Measurements from ENCODE around the gene PLXNA2. TPM values are rescaled to one million over a fixed set of nuclear protein-coding genes. Genes with fewer than 3 reads are reported as not detected.

PLXNA2 gene
- polyA plus RNA-seq, 1 of the 3 experiments (the other 2 are of a cell fraction): 8.5 TPM

- no peaks in the 10 kb centered on the region for H4K20me1 ChIP-seq (ENCODE audit: insufficient read depth)
- peak overlapping the region in 1 of 2 experiments; percentile 6; a peak in 1 of 4 replicates for H3K27ac ChIP-seq (ENCODE audit: low read depth in 2 of 2, low read length in 1 of 2)
- peak overlapping the region; percentile 52; the same call in 1 of the 2 replicates for H3K4me2 ChIP-seq
- H3K27me3 ChIP-seq (ENCODE audit: insufficient read depth): no peaks in the 10 kb centered on the region
- peaks cover 4 to 8% of the 10 kb centered on the region in 2 experiments for H3K36me3 ChIP-seq (replicated peaks in 1 of 2; ENCODE audit: control insufficient read depth in 1 of 2, insufficient read depth in 2 of 2, low read length in 1 of 2)
- no peak overlapping the region for H3K9ac ChIP-seq
- TF ChIP-seq TCF12 (IDR thresholded peaks at IDR 0.05) (no peak), RXRA (IDR thresholded peaks at IDR 0.05; ENCODE audit: borderline replicate concordance, low read depth) (no peak), MAX (IDR thresholded peaks at IDR 0.05; ENCODE audit: low read depth) (no peak), GATA2 (CRISPR knock-in tag; IDR thresholded peaks at IDR 0.05) (no peak)
- H3K4me3 ChIP-seq (ENCODE audit: low read depth in 2 of 2, low read length in 1 of 2): no peak overlapping the region
- ChIA-PET CTCF (interaction anchor here (0.9 to 3.5 kb wide), 6 partner anchors 9 to 71 kb away, joined by 3 to 15 read pairs (median 4); partner anchors contain the start of gene PLXNA2), POLR2A (no interaction called here)
- no peak overlapping the region for H2AFZ ChIP-seq (ENCODE audit: low read depth)
- 91% methylated on average over 6 of the region's 6 CpGs for WGBS (ENCODE audit: low lambda C conversion rate)
- DNase-seq: no peak
- peaks cover 35 to 48% of the 10 kb centered on the region in 2 experiments for H3K4me1 ChIP-seq (ENCODE audit: control insufficient read depth in 1 of 2, insufficient read depth in 2 of 2, low read depth in 1 of 2, low read length in 1 of 2)
- H3K79me2 ChIP-seq (ENCODE audit: insufficient read depth): peaks cover 70% of the 10 kb centered on the region
- no peaks in the 10 kb centered on the region for H3K9me3 ChIP-seq
- no peaks in the 10 kb centered on the region for H3K9me2 ChIP-seq
- peaks cover 10% of the 10 kb centered on the region for H3F3A ChIP-seq (replicated peaks; ENCODE audit: insufficient read depth)
Observed at GRCh38 chr1:208173749-208174148, 70.4 kb downstream of the PLXNA2 start.

- Histone ChIP-seq H3K27me3 (ENCODE audit: insufficient read depth) (no peaks in the 10 kb centered on the region), H4K20me1 (ENCODE audit: insufficient read depth) (no peaks in the 10 kb centered on the region), H3K36me3 (replicated peaks in 1 of 2; ENCODE audit: control insufficient read depth in 1 of 2, insufficient read depth in 2 of 2, low read length in 1 of 2) (peaks cover 4 to 11% of the 10 kb centered on the region in 2 experiments), H3K4me1 (ENCODE audit: control insufficient read depth in 1 of 2, insufficient read depth in 2 of 2, low read depth in 1 of 2, low read length in 1 of 2) (peaks cover 24 to 46% of the 10 kb centered on the region in 2 experiments), H2AFZ (ENCODE audit: low read depth) (no peak overlapping the region), H3F3A (replicated peaks; ENCODE audit: insufficient read depth) (peaks cover 4% of the 10 kb centered on the region), H3K4me2 (no peak overlapping the region), H3K9me3 (no peaks in the 10 kb centered on the region), H3K4me3 (ENCODE audit: low read depth in 2 of 2, low read length in 1 of 2) (no peak overlapping the region), H3K27ac (ENCODE audit: low read depth in 2 of 2, low read length in 1 of 2) (no peak overlapping the region), H3K9ac (no peak overlapping the region), H3K9me2 (no peaks in the 10 kb centered on the region), H3K79me2 (ENCODE audit: insufficient read depth) (peaks cover 70% of the 10 kb centered on the region)
- no peak for DNase-seq
- ChIA-PET POLR2A (interaction anchor here (0.6 to 1.4 kb wide), 2 partner anchors 22 to 278 kb away, joined by 3 read pairs; no protein-coding TSS in a partner anchor), CTCF (interaction anchor here (0.6 to 3.5 kb wide), 8 partner anchors 10 to 151 kb away, joined by 3 to 15 read pairs (median 3); no protein-coding TSS in a partner anchor)
- WGBS (ENCODE audit: low lambda C conversion rate): 81% methylated on average over 6 of the region's 6 CpGs
- TF ChIP-seq MAX (IDR thresholded peaks at IDR 0.05; ENCODE audit: low read depth): no peak
- no peak for TF ChIP-seq EZH2phosphoT487 (IDR thresholded peaks at IDR 0.05; ENCODE audit: borderline replicate concordance, low read depth)
- no peak for TF ChIP-seq YY1 (IDR thresholded peaks at IDR 0.05; ENCODE audit: low read depth)
- TF ChIP-seq GABPA (IDR thresholded peaks at IDR 0.05; ENCODE audit: low read depth): no peak
- no peak for TF ChIP-seq SMC3 (IDR thresholded peaks at IDR 0.05; ENCODE audit: low read depth, low read length)
- no peak for TF ChIP-seq FOXJ3 (CRISPR knock-in tag; IDR thresholded peaks at IDR 0.05)
- no peak for TF ChIP-seq ZBTB33 (IDR thresholded peaks at IDR 0.05; ENCODE audit: borderline replicate concordance, low read depth)
- no peak for TF ChIP-seq GATA2 (CRISPR knock-in tag; IDR thresholded peaks at IDR 0.05)
- TF ChIP-seq REST (IDR thresholded peaks at IDR 0.05; ENCODE audit: low read depth, low read length): no peak
- no peak for TF ChIP-seq RAD21 (IDR thresholded peaks at IDR 0.05; ENCODE audit: low read length)
- no peak for TF ChIP-seq USF1 (IDR thresholded peaks at IDR 0.05; ENCODE audit: borderline replicate concordance, low read depth)
- TF ChIP-seq TCF12 (IDR thresholded peaks at IDR 0.05): no peak
- TF ChIP-seq RCOR1 (IDR thresholded peaks at IDR 0.05; ENCODE audit: low read length): no peak
- no peak for TF ChIP-seq FOXM1 (IDR thresholded peaks at IDR 0.05; ENCODE audit: low read depth)
Observed at GRCh38 chr1:208172423-208173145, 71.6 kb downstream of the PLXNA2 start.

All from SK-N-SH (cell line).